Measurements from ENCODE around the gene YES1. TPM values are rescaled to one million over a fixed set of nuclear protein-coding genes. Genes with fewer than 3 reads are reported as not detected.

The YES1 gene
- total RNA-seq, 2 donors from 2014 or later = 41.2 to 50.4 TPM

DNA sequence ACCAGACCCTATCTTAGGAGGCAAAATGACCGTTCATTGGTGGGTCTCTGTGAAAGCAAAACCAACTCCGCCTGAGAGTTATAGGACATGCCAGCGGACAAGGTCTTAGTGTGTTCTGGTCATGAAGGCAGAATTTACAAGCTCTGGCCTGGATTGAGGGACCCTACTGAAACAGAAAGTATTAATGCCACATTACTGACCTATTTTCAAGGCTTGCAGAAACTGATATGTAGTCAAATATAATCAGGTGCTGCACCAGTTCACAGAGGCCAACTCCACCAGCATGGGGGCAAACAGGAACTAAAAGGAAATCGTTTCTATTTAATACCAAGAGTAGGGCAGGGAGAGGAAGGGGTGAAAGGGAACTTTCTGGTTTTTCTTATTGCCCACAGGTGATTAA is 134.9 kb downstream of the YES1 start:
- no peaks in the 10 kb centered on the region for H3K27me3 ChIP-seq (replicated peaks; ENCODE audit: insufficient read depth)
- DNase-seq (ENCODE audit: low spot score) = no peak
- ATAC-seq (ENCODE audit: insufficient number of reproducible peaks, low FRiP score, low read depth) = no peak
- peaks cover 19% of the 10 kb centered on the region for H3K36me3 ChIP-seq
- TF ChIP-seq, protein P1, sequence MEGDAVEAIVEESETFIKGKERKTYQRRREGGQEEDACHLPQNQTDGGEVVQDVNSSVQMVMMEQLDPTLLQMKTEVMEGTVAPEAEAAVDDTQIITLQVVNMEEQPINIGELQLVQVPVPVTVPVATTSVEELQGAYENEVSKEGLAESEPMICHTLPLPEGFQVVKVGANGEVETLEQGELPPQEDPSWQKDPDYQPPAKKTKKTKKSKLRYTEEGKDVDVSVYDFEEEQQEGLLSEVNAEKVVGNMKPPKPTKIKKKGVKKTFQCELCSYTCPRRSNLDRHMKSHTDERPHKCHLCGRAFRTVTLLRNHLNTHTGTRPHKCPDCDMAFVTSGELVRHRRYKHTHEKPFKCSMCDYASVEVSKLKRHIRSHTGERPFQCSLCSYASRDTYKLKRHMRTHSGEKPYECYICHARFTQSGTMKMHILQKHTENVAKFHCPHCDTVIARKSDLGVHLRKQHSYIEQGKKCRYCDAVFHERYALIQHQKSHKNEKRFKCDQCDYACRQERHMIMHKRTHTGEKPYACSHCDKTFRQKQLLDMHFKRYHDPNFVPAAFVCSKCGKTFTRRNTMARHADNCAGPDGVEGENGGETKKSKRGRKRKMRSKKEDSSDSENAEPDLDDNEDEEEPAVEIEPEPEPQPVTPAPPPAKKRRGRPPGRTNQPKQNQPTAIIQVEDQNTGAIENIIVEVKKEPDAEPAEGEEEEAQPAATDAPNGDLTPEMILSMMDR (IDR thresholded peaks at IDR 0.05) = no peak
- H3K4me3 ChIP-seq = no peak overlapping the region
- H3K9me3 ChIP-seq = no peaks in the 10 kb centered on the region
- no peak overlapping the region for H3K27ac ChIP-seq
- H3K4me1 ChIP-seq (ENCODE audit: control insufficient read depth in 1 of 2, low read depth in 2 of 2) = peaks cover 3 to 4% of the 10 kb centered on the region in 2 donors

DNA sequence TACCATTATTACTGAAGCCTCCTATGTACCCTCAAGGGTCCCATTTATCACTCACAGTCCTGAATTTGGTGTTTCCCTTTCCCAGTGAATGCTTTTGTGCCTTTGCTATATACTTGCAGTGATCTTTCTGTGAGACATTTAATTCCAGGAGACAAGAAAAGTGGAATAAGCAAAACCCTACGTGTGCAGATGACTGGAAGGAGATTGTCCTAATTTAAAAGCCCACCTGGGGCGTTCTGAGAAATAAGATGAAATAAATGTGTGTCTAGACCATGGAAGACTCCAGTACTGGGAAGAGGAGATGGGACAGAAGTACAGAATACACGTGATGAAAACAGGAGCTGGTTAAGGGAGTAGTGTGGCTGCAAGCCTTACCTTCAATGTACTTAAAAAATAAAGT is 135.3 kb downstream of the YES1 start:
- Histone ChIP-seq H3K4me1 (ENCODE audit: control insufficient read depth in 1 of 2, low read depth in 2 of 2) (peaks cover 3 to 4% of the 10 kb centered on the region in 2 donors), H3K36me3 (peaks cover 20% of the 10 kb centered on the region), H3K27me3 (replicated peaks; ENCODE audit: insufficient read depth) (no peaks in the 10 kb centered on the region), H3K27ac (no peak overlapping the region), H3K4me3 (no peak overlapping the region), H3K9me3 (no peaks in the 10 kb centered on the region)
- DNase-seq (ENCODE audit: low spot score) (no peak), ATAC-seq (ENCODE audit: insufficient number of reproducible peaks, low FRiP score, low read depth) (no peak)
- TF ChIP-seq, protein P1 (IDR thresholded peaks at IDR 0.05) = no peak

GRCh38 chr18:676069-676468 is 136.0 kb downstream of the YES1 start:
- TF ChIP-seq, protein P1 (IDR thresholded peaks at IDR 0.05) = no peak
- Histone ChIP-seq H3K9me3 (no peaks in the 10 kb centered on the region), H3K27me3 (replicated peaks; ENCODE audit: insufficient read depth) (no peaks in the 10 kb centered on the region), H3K4me1 (ENCODE audit: control insufficient read depth in 1 of 2, low read depth in 2 of 2) (peaks cover 3 to 4% of the 10 kb centered on the region in 2 donors), H3K4me3 (no peak overlapping the region), H3K27ac (no peak overlapping the region), H3K36me3 (peaks cover 17% of the 10 kb centered on the region)
- DNase-seq (ENCODE audit: low spot score) (no peak), ATAC-seq (ENCODE audit: insufficient number of reproducible peaks, low FRiP score, low read depth) (no peak)

DNA sequence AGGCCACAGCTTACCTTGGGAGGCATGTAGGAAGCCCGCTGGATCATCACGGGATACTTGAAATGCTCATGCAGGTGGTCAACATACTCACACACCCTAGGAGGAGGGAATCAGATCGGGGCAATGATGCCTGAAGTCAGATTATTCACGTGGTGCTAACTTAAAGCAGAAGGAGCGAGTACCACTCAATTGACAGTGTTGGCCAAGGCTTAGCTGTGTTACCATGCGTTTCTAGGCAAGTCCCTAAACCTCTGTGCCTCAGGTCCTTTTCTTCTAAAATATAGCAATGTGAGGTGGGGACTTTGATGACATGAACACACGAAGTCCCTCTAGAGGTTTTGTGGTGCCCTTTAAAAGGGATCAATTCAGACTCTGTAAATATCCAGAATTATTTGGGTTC is 136.7 kb downstream of the YES1 start:
- TF ChIP-seq, protein P1 (IDR thresholded peaks at IDR 0.05) = no peak
- Histone ChIP-seq H3K4me3 (no peak overlapping the region), H3K27ac (no peak overlapping the region), H3K27me3 (replicated peaks; ENCODE audit: insufficient read depth) (no peaks in the 10 kb centered on the region), H3K4me1 (ENCODE audit: control insufficient read depth in 1 of 2, low read depth in 2 of 2) (peaks cover 3 to 4% of the 10 kb centered on the region in 2 donors), H3K9me3 (no peaks in the 10 kb centered on the region), H3K36me3 (peaks cover 19% of the 10 kb centered on the region)
- ATAC-seq (ENCODE audit: insufficient number of reproducible peaks, low FRiP score, low read depth) (no peak), DNase-seq (ENCODE audit: low spot score) (no peak)

DNA sequence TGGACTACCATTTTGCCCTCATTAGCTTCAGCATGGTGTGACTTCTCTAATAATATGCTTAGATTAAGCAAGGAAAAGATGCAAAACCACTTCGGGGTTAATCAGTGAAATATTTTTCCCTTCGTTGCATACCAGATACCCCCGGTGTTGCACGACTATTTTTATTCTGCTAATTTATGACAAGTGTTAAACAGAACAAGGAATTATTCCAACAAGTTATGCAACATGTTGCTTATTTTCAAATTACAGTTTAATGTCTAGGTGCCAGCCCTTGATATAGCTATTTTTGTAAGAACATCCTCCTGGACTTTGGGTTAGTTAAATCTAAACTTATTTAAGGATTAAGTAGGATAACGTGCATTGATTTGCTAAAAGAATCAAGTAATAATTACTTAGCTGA is 138.3 kb downstream of the YES1 start:
- TF ChIP-seq, protein P1 (IDR thresholded peaks at IDR 0.05) = no peak
- ATAC-seq (ENCODE audit: insufficient number of reproducible peaks, low FRiP score, low read depth) (no peak), DNase-seq (ENCODE audit: low spot score) (no peak)
- Histone ChIP-seq H3K27ac (no peak overlapping the region), H3K9me3 (no peaks in the 10 kb centered on the region), H3K4me1 (ENCODE audit: control insufficient read depth in 1 of 2, low read depth in 2 of 2) (peaks cover 3 to 4% of the 10 kb centered on the region in 2 donors), H3K4me3 (no peak overlapping the region), H3K27me3 (replicated peaks; ENCODE audit: insufficient read depth) (no peaks in the 10 kb centered on the region), H3K36me3 (peaks cover 23% of the 10 kb centered on the region)

All from thoracic aorta (tissue), 2 donors.